ENCODE measurements around the gene NUDT19. TPM values are rescaled to one million over a fixed set of nuclear protein-coding genes. Genes with fewer than 3 reads are reported as not detected.

NUDT19 gene
- total and polyA plus RNA-seq, 9 of the 15 experiments (the other 6 are each of a cell fraction or from before 2014, with no cell fraction given): 9.6 to 38.6 (median 14.4) TPM

- TF ChIP-seq MLLT1 (IDR thresholded peaks at IDR 0.05) (peak in 1 of 2 experiments; percentile 97; a peak in 2 of 4 replicates), ZNF395 (CRISPR knock-in tag; IDR thresholded peaks at IDR 0.05) (peak; percentile 64; the same call in 1 of the 2 replicates), BRF2 (IDR thresholded peaks at IDR 0.05; ENCODE audit: borderline replicate concordance, insufficient read depth, insufficient read length) (no peak), MAFG (tag; conservative IDR thresholded peaks at IDR 0.05) (peak; percentile 45), HDAC6 (IDR thresholded peaks at IDR 0.05; ENCODE audit: low read depth, low read length) (no peak), RBM17 (IDR thresholded peaks at IDR 0.05; ENCODE audit: borderline replicate concordance, low read depth, low read length) (no peak), ZNF561 (CRISPR knock-in tag; conservative IDR thresholded peaks at IDR 0.05) (no peak), TAF15 (IDR thresholded peaks at IDR 0.05; ENCODE audit: low read depth, low read length) (no peak), HIVEP1 (CRISPR knock-in tag; IDR thresholded peaks at IDR 0.05) (no peak), TEAD4 (IDR thresholded peaks at IDR 0.05; ENCODE audit: low read length) (peak; percentile 91), TEAD4 (CRISPR knock-in tag; IDR thresholded peaks at IDR 0.05; ENCODE audit: borderline replicate concordance) (no peak), ZNF584 (CRISPR knock-in tag; IDR thresholded peaks at IDR 0.05; ENCODE audit: low read depth) (peak; percentile 50; the same call in 1 of the 2 replicates), GATAD2A (IDR thresholded peaks at IDR 0.05) (peak; percentile 14; the same call in 1 of the 2 replicates), CTBP1 (IDR thresholded peaks at IDR 0.05; ENCODE audit: borderline replicate concordance) (peak; percentile 71; the same call in 1 of the 2 replicates), ARID1B (IDR thresholded peaks at IDR 0.05) (peak; percentile 90), POLR2AphosphoS5 (IDR thresholded peaks at IDR 0.05; ENCODE audit: control insufficient read depth, insufficient read depth, low read depth, low read length) (peak; percentile 74; the same call in 1 of the 2 replicates), PRDM10 (IDR thresholded peaks at IDR 0.05; ENCODE audit: partially characterized antibody) (peak; percentile 31), MEIS2 (IDR thresholded peaks at IDR 0.05; ENCODE audit: partially characterized antibody) (peak; percentile 45), CHD4 (IDR thresholded peaks at IDR 0.05; ENCODE audit: insufficient read depth, insufficient replicate concordance, low read depth, low read length, poor library complexity, severe bottlenecking) (no peak), ZNF146 (CRISPR knock-in tag; IDR thresholded peaks at IDR 0.05; ENCODE audit: unreplicated experiment) (no peak)
These were observed 19.6 kb upstream of the NUDT19 start (continued) for GRCh38 chr19:32671883-32672593.

All from K562 (cell line).